NCI-H2196 treated with DMSO at 0.1 percent for 48 hours (cell line): ENCODE data around the gene PF4V1.

ENCODE experiments used
- DNase-seq: peaks from one replicate; lab custom pipeline; 2025; ENCODE audit not compliant: unreplicated experiment; lab: John Stamatoyannopoulos, UW

Gene PF4V1

GRCh38 chr4:73853246-73853704 is at the start of gene PF4V1:
Gene PF4V1, plus strand, starts transcription at chr4:73853296. Its CDS starts 67 bp downstream, at chr4:73853363.
- no peak for DNase-seq

DNA sequence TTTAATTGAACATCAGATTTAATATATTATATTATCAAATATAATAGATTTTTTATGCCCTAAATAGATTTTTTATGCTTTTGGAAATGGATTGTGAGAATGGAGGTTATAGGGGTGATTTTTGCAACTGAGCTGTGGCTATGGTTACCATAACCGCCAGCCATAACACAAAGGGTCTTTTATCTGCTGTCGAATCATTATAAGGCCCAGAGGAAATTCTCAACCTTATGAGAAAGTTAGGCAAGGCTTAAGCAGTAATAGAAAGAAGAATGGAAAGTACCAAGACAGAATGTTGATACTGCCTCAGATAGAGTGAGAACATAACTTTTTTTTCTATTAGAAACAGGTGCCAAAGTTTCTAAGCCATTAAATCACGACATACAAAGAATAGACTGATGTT is 42.9 kb upstream of the PF4V1 start:
- DNase-seq: no peak

DNA sequence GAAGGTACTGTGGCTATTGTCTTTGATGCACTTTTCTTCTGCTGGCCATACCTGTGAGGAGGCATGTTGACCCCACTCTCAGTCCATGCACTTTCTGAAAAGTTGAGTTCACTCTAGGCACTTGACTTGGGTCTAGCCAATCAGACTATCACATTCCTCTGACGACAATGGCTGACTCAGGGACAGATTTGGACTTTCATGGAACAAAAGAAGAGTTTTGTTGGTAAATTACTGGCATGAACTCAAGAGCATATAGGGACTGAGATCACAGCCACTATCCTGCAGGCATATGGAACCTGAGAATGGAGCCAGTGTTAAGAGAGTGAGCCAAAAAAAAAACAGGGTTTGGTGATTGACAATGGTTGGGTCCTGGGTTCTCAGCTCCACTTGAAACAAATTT is 41.3 kb upstream of the PF4V1 start:
- no peak for DNase-seq

DNA sequence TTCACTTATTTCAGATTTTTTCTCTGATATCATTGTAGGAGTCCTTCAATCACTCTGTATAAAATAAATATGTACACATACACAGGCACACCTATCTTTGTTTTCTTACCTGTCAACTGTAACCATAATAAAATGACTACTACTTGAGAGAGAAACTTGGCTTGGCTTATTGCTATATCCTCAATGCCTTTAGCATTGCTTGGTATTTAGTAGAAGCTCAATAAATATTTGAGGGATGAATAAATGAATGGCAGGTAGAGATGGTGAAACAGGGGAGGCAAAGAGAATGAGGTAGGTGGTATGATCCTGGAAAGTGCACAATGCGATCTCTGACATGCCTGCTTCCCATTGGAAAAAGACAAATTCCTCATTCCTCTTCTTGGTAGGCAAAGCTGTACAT is 38.4 kb upstream of the PF4V1 start:
- DNase-seq: no peak

DNA sequence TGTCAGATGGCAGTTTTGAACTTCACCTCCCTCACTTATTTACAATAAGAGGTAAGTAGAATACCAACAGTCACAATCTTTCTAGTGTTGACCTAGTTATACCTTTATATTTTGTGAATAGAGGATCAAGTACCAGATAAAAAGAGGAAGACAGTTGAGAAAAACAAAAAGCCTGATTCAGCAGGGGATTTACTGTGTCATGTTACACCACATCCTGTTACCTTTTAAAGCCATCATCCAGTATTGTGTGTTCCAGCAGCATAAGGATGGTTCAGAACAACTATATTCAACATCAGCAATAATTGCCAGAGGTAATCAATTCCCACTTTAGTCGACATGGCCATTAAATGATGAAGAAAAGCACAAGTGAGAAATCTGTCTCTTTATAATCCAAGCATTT is 38.0 kb upstream of the PF4V1 start:
- peak; percentile 1 for DNase-seq

DNA sequence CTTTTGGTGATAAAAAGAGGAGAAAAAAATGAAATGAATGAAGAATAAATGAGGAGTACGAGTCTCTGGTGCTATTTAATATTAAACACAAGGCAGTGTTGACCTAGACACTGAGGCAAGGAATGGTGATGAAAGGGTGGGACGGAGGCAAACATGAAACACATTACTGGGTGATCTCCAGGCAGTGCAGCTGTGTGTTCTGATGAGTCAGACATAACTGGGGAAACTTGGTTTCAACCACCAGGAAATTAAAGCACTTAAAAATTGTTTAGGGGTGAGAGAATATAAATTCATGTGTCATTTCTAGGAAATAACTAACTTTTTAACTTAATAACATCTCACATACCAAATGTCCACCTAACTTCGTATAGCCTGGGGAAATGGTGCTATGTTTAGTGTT is 36.3 kb upstream of the PF4V1 start:
- no peak for DNase-seq

- no peak for DNase-seq
These were observed 35.8 kb upstream of the PF4V1 start for GRCh38 chr4:73817341-73817740.

DNA sequence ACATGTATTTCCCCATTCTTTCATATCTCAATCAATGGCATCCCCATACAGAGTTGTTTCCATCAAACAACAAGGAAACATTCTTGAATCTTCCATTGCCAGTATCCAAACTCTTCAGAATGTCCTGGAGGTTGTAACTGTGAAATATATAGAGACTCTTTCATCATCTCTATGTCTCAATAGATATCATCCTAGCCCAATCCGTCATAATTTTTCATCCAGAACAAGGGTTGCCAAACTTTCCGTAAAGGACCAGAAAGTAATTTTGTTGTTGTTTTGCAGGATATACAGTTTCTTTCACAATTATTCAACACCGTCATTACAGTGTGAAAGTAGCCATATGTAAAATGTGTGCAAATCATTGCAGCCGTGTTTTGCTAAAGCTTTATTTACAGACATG is 31.8 kb upstream of the PF4V1 start:
- no peak for DNase-seq

DNA sequence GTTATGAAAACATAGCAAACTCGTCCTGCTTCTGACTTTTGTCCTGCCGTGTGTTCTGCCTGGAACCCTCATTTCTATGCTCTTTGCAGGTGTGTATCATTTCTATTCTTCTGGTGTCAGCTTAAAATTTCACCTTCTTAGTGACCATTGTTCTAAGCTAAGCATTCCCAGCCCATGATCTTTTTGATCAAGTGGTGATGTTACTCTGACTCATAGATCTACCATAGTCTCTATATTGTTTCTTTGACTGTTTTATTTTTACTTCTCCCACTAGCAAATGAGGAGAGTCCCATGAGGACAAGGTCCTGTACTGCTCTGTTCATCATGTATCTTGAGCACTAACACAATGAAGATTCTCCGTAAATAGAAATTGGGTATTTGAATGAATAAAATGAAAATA is 30.7 kb upstream of the PF4V1 start:
- no peak for DNase-seq

DNA sequence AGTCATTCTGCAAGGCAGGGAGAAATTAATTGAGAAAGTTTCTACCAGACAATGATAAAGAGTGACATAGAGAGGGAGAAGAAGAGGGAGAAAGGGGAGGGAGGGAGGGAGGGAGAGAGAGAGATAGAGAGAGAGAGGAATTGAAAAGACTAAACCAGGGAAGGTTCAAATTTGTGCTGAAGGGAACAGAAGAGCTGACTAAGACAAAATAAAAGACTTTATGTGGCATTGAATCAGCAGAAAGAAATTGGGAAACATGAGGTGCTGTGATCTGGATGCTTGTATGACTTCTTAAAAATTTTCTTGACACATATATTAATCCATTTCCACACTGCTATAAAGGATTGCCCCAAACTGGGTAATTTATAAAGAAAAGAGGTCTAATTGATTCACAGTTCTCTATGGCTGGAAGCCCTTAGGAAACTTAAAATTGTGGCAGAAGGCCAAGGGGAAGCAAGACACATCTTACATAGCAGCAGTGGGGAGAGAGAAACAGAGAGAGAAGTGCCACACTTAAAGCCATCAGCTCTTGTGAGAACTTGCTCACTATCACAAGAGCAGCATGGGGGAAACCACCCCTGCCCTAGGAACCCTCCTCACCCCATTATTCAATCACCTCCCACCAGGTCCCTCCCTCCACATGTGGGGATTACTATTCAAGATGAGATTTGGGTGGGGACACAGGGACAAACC is 30.1 kb upstream of the PF4V1 start:
- no peak for DNase-seq

DNA sequence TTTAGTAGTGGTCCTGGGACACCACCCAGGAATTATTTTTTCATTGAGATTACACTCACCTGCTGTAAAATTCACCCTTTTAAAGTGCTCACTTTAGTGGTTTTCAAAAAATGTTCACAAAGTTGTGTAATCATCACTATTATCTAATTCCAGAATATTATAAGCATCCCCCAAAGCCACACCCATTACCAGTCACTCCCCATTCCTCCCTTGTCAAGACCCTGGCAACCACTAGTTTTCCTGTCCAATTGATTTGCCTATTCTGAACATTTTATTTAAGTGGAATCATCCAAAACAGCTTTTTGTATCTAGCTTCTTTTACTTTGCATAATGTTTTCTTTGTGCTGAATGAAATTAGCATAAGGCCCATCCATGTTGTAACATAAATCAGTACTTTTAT is 29.3 kb upstream of the PF4V1 start:
- no peak for DNase-seq

GRCh38 chr4:73828956-73829355 is 24.1 kb upstream of the PF4V1 start:
- no peak for DNase-seq

GRCh38 chr4:73831569-73831968 is 21.5 kb upstream of the PF4V1 start:
- DNase-seq: no peak

- no peak for DNase-seq
These were observed 20.4 kb upstream of the PF4V1 start for GRCh38 chr4:73832651-73833237.

- DNase-seq: no peak
These were observed 16.5 kb upstream of the PF4V1 start, which contains the start of gene CXCL6 for GRCh38 chr4:73836373-73837279. Gene CXCL6, plus strand, starts transcription at chr4:73836678. Its CDS starts 73 bp downstream, at chr4:73836751.

DNA sequence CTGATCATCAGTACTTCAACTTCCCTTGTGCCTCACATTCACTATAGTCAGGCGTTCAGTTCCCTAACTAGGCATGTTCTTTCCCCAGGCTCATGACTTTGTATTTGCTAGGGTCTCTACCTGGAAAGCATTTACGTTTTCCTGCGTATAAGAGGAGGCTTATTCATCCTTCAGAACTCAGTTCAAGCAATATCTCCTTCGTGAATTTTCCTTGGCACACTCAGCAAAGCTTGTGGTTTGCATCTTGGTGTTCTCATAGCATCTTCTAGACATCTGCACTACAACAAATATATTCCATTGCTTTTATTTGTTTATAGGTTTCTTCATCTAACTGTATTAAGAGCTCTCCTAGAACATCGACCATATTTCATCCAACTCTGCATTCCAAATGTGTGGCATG is 14.0 kb upstream of the PF4V1 start:
- no peak for DNase-seq

DNA sequence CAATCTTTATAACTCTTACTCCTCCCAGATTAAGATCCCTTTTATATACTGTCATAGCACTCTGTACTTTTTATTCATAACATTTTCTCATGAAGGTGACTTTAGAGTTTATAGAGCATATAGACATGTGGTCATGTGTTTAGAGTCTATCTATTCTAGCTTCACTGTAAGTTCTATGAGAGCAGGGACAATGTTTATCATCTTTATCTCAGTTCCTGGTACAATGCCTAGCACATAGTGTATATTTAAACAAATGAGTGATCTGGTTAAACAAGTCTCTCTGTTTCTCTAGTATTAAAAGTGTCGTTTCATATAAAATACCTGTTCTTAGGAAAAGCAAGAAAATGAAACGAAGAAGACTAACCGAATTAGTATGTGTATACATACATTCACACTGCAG is 13.4 kb upstream of the PF4V1 start:
- DNase-seq: no peak

- DNase-seq: no peak
These were observed 11.7 kb upstream of the PF4V1 start for GRCh38 chr4:73841243-73841925.

- no peak for DNase-seq
These were observed 10.4 kb upstream of the PF4V1 start for GRCh38 chr4:73842696-73843095.

DNA sequence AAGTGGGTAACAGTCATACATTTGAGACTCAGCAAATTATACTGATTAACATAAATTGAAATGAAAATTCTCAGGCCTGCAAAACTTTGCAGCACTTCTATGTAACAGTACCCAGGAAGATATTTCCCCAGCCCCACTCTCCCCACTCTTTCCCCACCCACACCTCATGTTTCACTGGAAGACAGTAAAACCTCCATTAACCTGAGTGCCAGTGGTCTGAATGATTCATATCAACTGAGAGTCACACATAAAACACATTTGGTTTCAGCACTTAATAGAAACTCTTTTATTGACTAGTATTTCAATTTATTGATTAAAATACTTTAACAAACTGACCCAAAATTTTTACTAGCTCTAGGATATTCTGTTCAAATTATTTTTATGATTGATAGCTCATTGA is 9.7 kb upstream of the PF4V1 start:
- no peak for DNase-seq

DNA sequence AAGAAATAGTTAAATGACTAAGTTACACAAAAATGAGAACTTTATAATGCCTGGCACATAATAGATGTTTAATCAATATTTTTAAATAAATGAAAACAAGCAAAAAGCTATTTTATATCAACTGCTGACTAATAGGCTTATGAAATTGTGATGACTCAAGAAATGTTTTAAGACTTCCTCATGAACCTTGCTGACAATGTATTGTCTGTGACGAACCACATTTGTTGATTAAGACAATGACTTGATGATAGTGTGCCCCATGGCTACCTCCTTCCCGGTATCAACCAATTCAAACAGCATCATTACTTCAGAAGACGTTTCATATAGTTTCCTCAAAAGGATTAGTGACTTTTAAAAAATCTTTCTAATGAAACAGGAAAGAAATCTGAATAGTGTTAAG is 8.8 kb upstream of the PF4V1 start:
- DNase-seq: no peak
